CD4-positive, alpha-beta memory T cell (primary cell): ENCODE measurements around the gene MYO9A. TPM values are rescaled to one million over a fixed set of nuclear protein-coding genes. Genes with fewer than 3 reads are reported as not detected.

Experiments
- CTCF ChIA-PET: fragments of 350-600 bp; sonication (Branson Sonifier 250); formaldehyde crosslinking; loops from one replicate; lab custom pipeline; 2021; ENCODE audit warnings: inconsistent platforms; ENCODE audit not compliant: partially characterized antibody; lab: Charles Lee
- POLR2A ChIA-PET: fragments of 350-600 bp; sonication (Branson Sonifier 250); formaldehyde crosslinking; loops from one replicate; lab custom pipeline; 2021; ENCODE audit not compliant: partially characterized antibody; lab: Charles Lee
- DNase-seq, 5 donors: peaks; one replicate each; pipeline versions ENCODE4 v3.0.0 to v3.0.0-alpha.2; 2020 to 2022; ENCODE audit warnings: mixed read lengths in 1 of 5
- H3K27ac ChIP-seq: one replicate; pipeline ENCODE4 v1.7.0; 2013; ENCODE audit warnings: low read depth, low read length
- H3K27me3 ChIP-seq: 2 replicates; pipeline ENCODE4 v1.7.0; 2013; ENCODE audit warnings: mild to moderate bottlenecking, low read length, moderate library complexity; ENCODE audit not compliant: insufficient read depth
- H3K36me3 ChIP-seq: 2 replicates; pipeline ENCODE4 v1.7.0; 2013; ENCODE audit warnings: mild to moderate bottlenecking, low read length, moderate library complexity; ENCODE audit not compliant: insufficient read depth
- H3K4me1 ChIP-seq: 2 replicates; pipeline ENCODE4 v1.7.0; 2013; ENCODE audit warnings: mild to moderate bottlenecking, low read length, moderate library complexity; ENCODE audit not compliant: insufficient read depth
- H3K4me3 ChIP-seq, 2 donors: one replicate each; pipeline ENCODE4 v1.7.0; 2013; ENCODE audit warnings: low read length in 2 of 2, mild to moderate bottlenecking in 1 of 2
- H3K9me3 ChIP-seq, 2 donors: one replicate each; pipeline ENCODE4 v1.7.0; 2013; ENCODE audit warnings: low read length in 2 of 2, control low read depth in 1 of 2; ENCODE audit not compliant: control insufficient read depth in 1 of 2
- H3K27ac Mint-ChIP-seq, 7 donors: one replicate each; pipeline ENCODE4 v1.8.0; 2020 to 2021; ENCODE audit warnings: mixed read lengths in 7 of 7, mild to moderate bottlenecking in 6 of 7, inconsistent platforms in 3 of 7, moderate library complexity in 3 of 7
- H3K27me3 Mint-ChIP-seq, 2 donors: one replicate each; pipeline ENCODE4 v1.8.0; 2020 to 2021; ENCODE audit warnings: mixed read lengths in 2 of 2
- H3K36me3 Mint-ChIP-seq, 2 donors: one replicate each; pipeline ENCODE4 v1.8.0; 2020 to 2021; ENCODE audit warnings: mixed read lengths in 2 of 2, inconsistent platforms in 1 of 2, mild to moderate bottlenecking in 1 of 2
- H3K4me1 Mint-ChIP-seq, 4 donors: one replicate each; pipeline ENCODE4 v1.8.0; 2020 to 2021; ENCODE audit warnings: mixed read lengths in 4 of 4, mild to moderate bottlenecking in 1 of 4
- H3K4me3 Mint-ChIP-seq, 8 donors: one replicate each; pipeline ENCODE4 v1.8.0; 2020 to 2021; ENCODE audit warnings: mixed read lengths in 8 of 8, mild to moderate bottlenecking in 7 of 8, moderate library complexity in 6 of 8, inconsistent platforms in 3 of 8
- H3K9me3 Mint-ChIP-seq, 8 donors: one replicate each; pipeline ENCODE4 v1.8.0; 2020 to 2021; ENCODE audit warnings: mixed read lengths in 8 of 8, mild to moderate bottlenecking in 5 of 8, inconsistent platforms in 3 of 8, moderate library complexity in 1 of 8
- intact Hi-C: fragments of 100-400 bp; cut with micrococcal nuclease; formaldehyde crosslinking; loops from one replicate; pipeline ENCODE4 v1.15.1; 2023
- polyA plus RNA-seq, 2 donors: library from polyadenylated mRNA; unstranded; fragments of 300-500 nt; fragmentation: Illumina TruSeq; gene quantifications; one replicate each; pipeline ENCODE4 v1.2.3, GENCODE V29; 2021
- total RNA-seq, 2 experiments: library from RNA; stranded (reverse); gene quantifications; one replicate each; pipeline ENCODE4 v1.2.3, GENCODE V29; 2021

The MYO9A gene
- total and polyA plus RNA-seq, 4 experiments from 2014 or later, result 7.8 to 44.0 (median 28.0) TPM

DNA sequence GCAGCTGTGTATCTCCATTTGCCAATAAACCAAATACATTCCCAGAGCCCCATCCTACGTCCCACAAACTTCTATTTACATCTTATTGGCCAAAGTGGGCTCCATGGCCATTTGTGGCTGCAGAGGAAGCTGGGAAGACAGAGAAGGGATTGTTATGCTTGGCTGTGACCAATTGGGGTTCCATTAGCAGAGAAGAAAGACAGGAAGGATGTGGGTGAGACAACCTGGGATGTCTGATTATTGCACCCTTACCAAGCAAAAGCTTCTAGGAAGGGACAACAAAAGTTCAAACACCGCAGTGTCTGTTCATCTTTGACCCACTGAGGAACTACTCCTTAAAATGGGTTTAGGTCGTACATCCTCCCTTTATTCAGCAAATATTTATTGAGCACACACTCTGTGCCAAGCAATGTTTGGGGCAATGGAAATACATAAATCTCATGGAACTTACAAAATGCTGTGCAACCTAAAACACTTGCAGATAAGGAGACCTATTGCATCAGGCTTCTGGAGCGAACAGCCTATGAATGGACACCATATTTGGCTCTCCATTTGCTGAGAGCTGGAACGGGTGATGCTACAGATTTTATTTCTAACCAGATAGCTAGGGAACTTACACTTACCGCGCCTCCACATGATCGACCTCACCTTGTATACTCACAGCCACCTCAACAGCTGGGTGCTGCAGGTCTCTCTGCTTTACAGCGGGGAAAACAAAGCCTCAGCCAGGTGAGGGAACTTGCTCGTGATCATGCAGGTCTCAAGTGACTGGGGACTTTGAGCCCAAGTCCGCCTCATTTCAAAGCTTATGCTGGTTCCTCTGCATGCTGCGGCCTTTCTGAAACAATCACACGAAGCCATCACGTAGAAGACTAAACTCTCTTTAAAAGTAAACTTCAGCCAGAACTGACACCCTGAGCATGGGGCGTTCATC lies 329.0 kb downstream of the MYO9A start:
- no peaks in the 10 kb centered on the region for H3K9me3 ChIP-seq
- H3K27ac Mint-ChIP-seq, result no peak overlapping the region
- H3K27ac ChIP-seq, result no peak overlapping the region
- intact Hi-C loops, result no loop called here
- no peak overlapping the region for H3K4me3 Mint-ChIP-seq
- H3K27me3 ChIP-seq, result no peaks in the 10 kb centered on the region
- H3K4me1 ChIP-seq, result no peaks in the 10 kb centered on the region
- ChIA-PET CTCF (interaction anchor here (2.0 to 2.9 kb wide), 2 partner anchors 9 to 367 kb away, joined by 7 to 11 read pairs; no protein-coding TSS in a partner anchor), POLR2A (no interaction called here)
- no peaks in the 10 kb centered on the region for H3K4me1 Mint-ChIP-seq
- H3K9me3 Mint-ChIP-seq, result no peaks in the 10 kb centered on the region
- no peaks in the 10 kb centered on the region for H3K36me3 ChIP-seq
- H3K27me3 Mint-ChIP-seq, result peaks cover 7 to 10% of the 10 kb centered on the region in 2 donors
- no peak overlapping the region for H3K4me3 ChIP-seq
- H3K36me3 Mint-ChIP-seq, result no peaks in the 10 kb centered on the region
- DNase-seq, result no peak

- CTCF ChIA-PET, result interaction anchor here (1.5 kb wide), 1 partner anchor 370 kb away, joined by 3 read pairs; no protein-coding TSS in a partner anchor
- peaks cover 7 to 11% of the 10 kb centered on the region in 2 donors for H3K27me3 Mint-ChIP-seq
- no peaks in the 10 kb centered on the region for H3K9me3 ChIP-seq
- POLR2A ChIA-PET, result no interaction called here
- DNase-seq, result no peak
- H3K36me3 Mint-ChIP-seq, result no peaks in the 10 kb centered on the region
- no peaks in the 10 kb centered on the region for H3K4me1 Mint-ChIP-seq
- no peaks in the 10 kb centered on the region for H3K9me3 Mint-ChIP-seq
- no peaks in the 10 kb centered on the region for H3K36me3 ChIP-seq
- no peak overlapping the region for H3K27ac Mint-ChIP-seq
- no peak overlapping the region for H3K4me3 Mint-ChIP-seq
- H3K27me3 ChIP-seq, result no peaks in the 10 kb centered on the region
- no peak overlapping the region for H3K27ac ChIP-seq
- intact Hi-C loops, result no loop called here
- no peaks in the 10 kb centered on the region for H3K4me1 ChIP-seq
- H3K4me3 ChIP-seq, result no peak overlapping the region
Observed at GRCh38 chr15:71786673-71787072, 331.3 kb downstream of the MYO9A start.

DNA sequence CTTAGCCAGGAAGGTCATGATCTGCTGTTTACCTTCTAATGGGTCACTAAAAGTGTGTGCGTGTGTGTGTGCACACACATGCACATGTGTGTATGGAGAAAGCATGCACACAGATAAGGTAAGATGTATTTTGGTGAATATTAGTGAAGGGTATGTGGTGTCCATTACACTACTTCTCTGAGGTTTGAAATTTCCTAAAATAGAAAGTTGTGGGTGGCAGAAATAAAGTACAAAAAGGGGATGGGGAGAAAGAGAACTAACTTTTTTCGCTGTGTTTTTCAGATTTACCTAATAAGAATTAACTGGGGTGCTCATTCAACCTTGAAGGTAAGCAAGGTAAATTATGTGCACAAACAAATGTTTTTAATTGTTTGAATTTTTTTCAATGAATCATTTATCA lies 332.0 kb downstream of the MYO9A start:
- Histone ChIP-seq H3K4me3 (no peak overlapping the region), H3K36me3 (no peaks in the 10 kb centered on the region), H3K27ac (no peak overlapping the region), H3K27me3 (no peaks in the 10 kb centered on the region), H3K9me3 (no peaks in the 10 kb centered on the region), H3K4me1 (no peaks in the 10 kb centered on the region)
- Mint-ChIP-seq H3K9me3 (no peaks in the 10 kb centered on the region), H3K27ac (no peak overlapping the region), H3K27me3 (peaks cover 6 to 16% of the 10 kb centered on the region in 2 donors), H3K4me3 (no peak overlapping the region), H3K4me1 (no peaks in the 10 kb centered on the region), H3K36me3 (no peaks in the 10 kb centered on the region)
- DNase-seq, result no peak
- POLR2A ChIA-PET, result no interaction called here
- CTCF ChIA-PET, result interaction anchor here (1.5 to 2.9 kb wide), 2 partner anchors 370 to 371 kb away, joined by 3 to 16 read pairs; no protein-coding TSS in a partner anchor
- intact Hi-C loops, result no loop called here

DNA sequence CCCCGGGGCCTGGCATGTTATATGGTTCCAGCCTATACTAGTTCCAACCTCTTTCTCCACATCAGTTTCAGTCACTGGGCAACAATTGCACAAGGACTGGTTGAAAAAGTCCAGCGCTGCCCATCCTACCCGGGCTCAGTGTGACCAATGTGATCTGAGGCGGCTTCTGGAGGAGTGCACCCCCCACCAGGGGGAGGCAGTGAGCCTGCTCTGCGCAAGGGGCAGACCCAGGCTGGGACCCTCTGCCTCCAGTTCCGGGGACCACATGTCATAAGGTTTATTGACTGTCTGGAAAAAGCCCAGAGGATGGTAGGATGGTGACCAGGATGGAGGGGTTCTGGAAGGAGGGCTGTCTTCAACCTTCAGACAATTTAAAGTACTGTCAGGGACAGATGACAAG lies 333.2 kb downstream of the MYO9A start:
- Histone ChIP-seq H3K27me3 (no peaks in the 10 kb centered on the region), H3K36me3 (no peaks in the 10 kb centered on the region), H3K27ac (no peak overlapping the region), H3K4me3 (no peak overlapping the region), H3K4me1 (no peaks in the 10 kb centered on the region), H3K9me3 (no peaks in the 10 kb centered on the region)
- intact Hi-C loops, result no loop called here
- H3K27ac Mint-ChIP-seq, result no peak overlapping the region
- DNase-seq, result peak in 1 of 5 donors; percentile 1
- peaks cover 0 to 3% (median 1%) of the 10 kb centered on the region in 4 donors for H3K4me1 Mint-ChIP-seq
- no peaks in the 10 kb centered on the region for H3K36me3 Mint-ChIP-seq
- no peak overlapping the region for H3K4me3 Mint-ChIP-seq
- no peaks in the 10 kb centered on the region for H3K9me3 Mint-ChIP-seq
- CTCF ChIA-PET, result interaction anchor here (2.9 kb wide), 1 partner anchor 372 kb away, joined by 16 read pairs; no protein-coding TSS in a partner anchor
- POLR2A ChIA-PET, result no interaction called here
- H3K27me3 Mint-ChIP-seq, result peaks cover 7 to 18% of the 10 kb centered on the region in 2 donors

- no peaks in the 10 kb centered on the region for H3K27me3 ChIP-seq
- no peaks in the 10 kb centered on the region for H3K9me3 ChIP-seq
- Mint-ChIP-seq H3K27ac (no peak overlapping the region), H3K36me3 (no peaks in the 10 kb centered on the region), H3K27me3 (peaks cover 4 to 15% of the 10 kb centered on the region in 2 donors), H3K4me3 (no peak overlapping the region), H3K9me3 (no peaks in the 10 kb centered on the region), H3K4me1 (peaks cover 0 to 3% (median 1%) of the 10 kb centered on the region in 4 donors)
- CTCF ChIA-PET, result interaction anchor here (2.1 to 5.4 kb wide), 4 partner anchors 10 to 374 kb away, joined by 5 to 62 read pairs (median 26); no protein-coding TSS in a partner anchor
- no peak for DNase-seq
- intact Hi-C loops, result no loop called here
- H3K36me3 ChIP-seq, result no peaks in the 10 kb centered on the region
- POLR2A ChIA-PET, result no interaction called here
- no peak overlapping the region for H3K27ac ChIP-seq
- H3K4me3 ChIP-seq, result no peak overlapping the region
- no peaks in the 10 kb centered on the region for H3K4me1 ChIP-seq
Observed at GRCh38 chr15:71782422-71783165, 335.4 kb downstream of the MYO9A start.

GRCh38 chr15:71781965-71782265 lies 336.0 kb downstream of the MYO9A start:
- Mint-ChIP-seq H3K4me3 (no peak overlapping the region), H3K9me3 (no peaks in the 10 kb centered on the region), H3K27me3 (peaks cover 4 to 15% of the 10 kb centered on the region in 2 donors), H3K27ac (no peak overlapping the region), H3K36me3 (no peaks in the 10 kb centered on the region), H3K4me1 (peaks cover 0 to 3% (median 1%) of the 10 kb centered on the region in 4 donors)
- DNase-seq, result no peak
- no peak overlapping the region for H3K27ac ChIP-seq
- intact Hi-C loops, result no loop called here
- H3K4me1 ChIP-seq, result no peaks in the 10 kb centered on the region
- H3K27me3 ChIP-seq, result no peaks in the 10 kb centered on the region
- ChIA-PET POLR2A (no interaction called here), CTCF (interaction anchor here (0.8 to 5.4 kb wide), 7 partner anchors 9 to 375 kb away, joined by 3 to 62 read pairs (median 5); no protein-coding TSS in a partner anchor)
- H3K9me3 ChIP-seq, result no peaks in the 10 kb centered on the region
- H3K4me3 ChIP-seq, result no peak overlapping the region
- H3K36me3 ChIP-seq, result no peaks in the 10 kb centered on the region
